ENCODE data around the gene SCARB1. TPM values are rescaled to one million over a fixed set of nuclear protein-coding genes. Genes with fewer than 3 reads are reported as not detected.

The SCARB1 gene
- total RNA-seq, 4 donors from 2014 or later = 24.2 to 79.4 (median 59.4) TPM

GRCh38 chr12:124758266-124759220 is 105.1 kb downstream of the SCARB1 start:
- no peak for TF ChIP-seq CTCF (IDR thresholded peaks at IDR 0.05)
- no peak for ATAC-seq (ENCODE audit: low FRiP score)
- no peak for DNase-seq (ENCODE audit: low spot score)

GRCh38 chr12:124757329-124757728 is 106.3 kb downstream of the SCARB1 start:
- no peak for TF ChIP-seq CTCF (IDR thresholded peaks at IDR 0.05)
- ATAC-seq (ENCODE audit: low FRiP score) = no peak
- DNase-seq (ENCODE audit: low spot score) = no peak

GRCh38 chr12:124756760-124757159 is 106.9 kb downstream of the SCARB1 start:
- no peak for TF ChIP-seq CTCF (IDR thresholded peaks at IDR 0.05)
- DNase-seq (ENCODE audit: low spot score) (no peak), ATAC-seq (ENCODE audit: low FRiP score) (no peak)

- ATAC-seq (ENCODE audit: low FRiP score) (no peak), DNase-seq (ENCODE audit: low spot score) (no peak)
- TF ChIP-seq CTCF (IDR thresholded peaks at IDR 0.05) = no peak
These were observed 107.5 kb downstream of the SCARB1 start for GRCh38 chr12:124756166-124756565.

GRCh38 chr12:124755801-124756148 is 107.9 kb downstream of the SCARB1 start:
- no peak for DNase-seq (ENCODE audit: low spot score)
- no peak for TF ChIP-seq CTCF (IDR thresholded peaks at IDR 0.05)
- no peak for ATAC-seq (ENCODE audit: low FRiP score)

- peak; percentile 84 for ATAC-seq (ENCODE audit: low FRiP score)
- no peak for TF ChIP-seq CTCF (IDR thresholded peaks at IDR 0.05)
- DNase-seq (ENCODE audit: low spot score) = peak; percentile 43
These were observed 108.5 kb downstream of the SCARB1 start for GRCh38 chr12:124754949-124755800.
